ES-I3 (cell line): ENCODE results near the gene PCSK4.
A peak's percentile ranks its signal among the peaks of the same experiment; 100 is the strongest.

Source experiments
- H3K36me3 ChIP-seq: 2 replicates; pipeline ENCODE4 v1.6.1; 2013; ENCODE audit warnings: mild to moderate bottlenecking, low read length, control low read depth, moderate library complexity; ENCODE audit not compliant: insufficient read depth
- H3K4me1 ChIP-seq: 2 replicates; pipeline ENCODE4 v1.6.1; 2013; ENCODE audit warnings: mild to moderate bottlenecking, control low read depth, low read length; ENCODE audit not compliant: insufficient read depth
- H3K9ac ChIP-seq: 2 replicates; pipeline ENCODE4 v1.6.1; 2013; ENCODE audit warnings: low read depth, mild to moderate bottlenecking, low read length, moderate library complexity
- H3K9me3 ChIP-seq: 2 replicates; pipeline ENCODE4 v1.6.1; 2013; ENCODE audit warnings: mild to moderate bottlenecking, low read length, moderate library complexity; ENCODE audit not compliant: control insufficient read depth, insufficient read depth

The PCSK4 gene

DNA sequence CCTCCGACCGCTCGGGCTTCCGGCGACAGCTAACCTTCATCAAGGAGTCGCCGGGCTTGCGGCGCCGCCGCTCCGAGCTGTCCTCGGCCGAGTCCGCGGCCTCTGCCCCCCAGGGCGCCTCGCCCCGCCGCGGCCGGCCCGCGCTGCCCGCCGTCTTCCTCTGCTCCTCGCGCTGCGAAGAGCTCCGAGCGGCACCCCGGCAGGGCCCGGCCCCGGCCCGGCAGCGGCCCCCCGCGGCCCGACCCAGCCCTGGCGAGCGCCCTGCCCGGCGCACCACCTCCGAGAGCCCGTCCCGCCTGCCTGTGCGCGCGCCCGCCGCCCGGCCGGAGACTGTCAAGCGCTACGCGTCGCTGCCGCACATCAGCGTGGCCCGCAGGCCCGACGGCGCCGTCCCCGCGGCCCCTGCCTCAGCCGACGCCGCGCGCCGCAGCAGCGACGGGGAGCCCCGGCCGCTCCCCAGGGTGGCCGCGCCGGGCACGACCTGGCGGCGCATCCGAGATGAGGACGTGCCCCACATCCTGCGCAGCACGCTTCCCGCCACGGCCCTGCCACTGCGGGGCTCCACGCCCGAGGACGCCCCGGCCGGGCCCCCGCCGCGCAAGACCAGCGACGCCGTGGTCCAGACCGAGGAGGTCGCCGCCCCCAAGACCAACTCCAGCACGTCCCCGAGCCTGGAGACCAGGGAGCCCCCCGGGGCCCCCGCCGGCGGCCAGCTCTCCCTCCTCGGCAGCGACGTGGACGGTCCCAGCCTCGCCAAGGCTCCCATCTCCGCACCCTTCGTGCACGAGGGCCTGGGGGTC lies 20.7 kb downstream of the PCSK4 start:
- peak overlapping the region; percentile 46 for H3K9ac ChIP-seq

GRCh38 chr19:1468821-1469254 lies 21.3 kb downstream of the PCSK4 start:
- Histone ChIP-seq H3K9me3 (no peaks in the 10 kb centered on the region), H3K36me3 (no peaks in the 10 kb centered on the region), H3K4me1 (no peaks in the 10 kb centered on the region; the same call in 1 of the 2 replicates), H3K9ac (peak overlapping the region; percentile 15; the same call in 1 of the 2 replicates)

More for the DNA sequence above, 20.7 kb downstream of the PCSK4 start:
- Histone ChIP-seq H3K36me3 (no peaks in the 10 kb centered on the region), H3K4me1 (no peaks in the 10 kb centered on the region; the same call in 1 of the 2 replicates), H3K9me3 (no peaks in the 10 kb centered on the region)

- no peak overlapping the region for H3K9ac ChIP-seq
Measured at GRCh38 chr19:1468274-1468820, 21.8 kb downstream of the PCSK4 start.

GRCh38 chr19:1467490-1468273 lies 22.5 kb downstream of the PCSK4 start:
- H3K9ac ChIP-seq = no peak overlapping the region
- H3K4me1 ChIP-seq = no peaks in the 10 kb centered on the region; the same call in 1 of the 2 replicates
- H3K9me3 ChIP-seq = no peaks in the 10 kb centered on the region
- no peaks in the 10 kb centered on the region for H3K36me3 ChIP-seq

More at GRCh38 chr19:1468274-1468820, 21.8 kb downstream of the PCSK4 start:
- H3K36me3 ChIP-seq = no peaks in the 10 kb centered on the region
- no peaks in the 10 kb centered on the region; the same call in 1 of the 2 replicates for H3K4me1 ChIP-seq
- H3K9me3 ChIP-seq = no peaks in the 10 kb centered on the region

- Histone ChIP-seq H3K36me3 (no peaks in the 10 kb centered on the region), H3K9ac (no peak overlapping the region), H3K4me1 (no peaks in the 10 kb centered on the region; the same call in 1 of the 2 replicates), H3K9me3 (no peaks in the 10 kb centered on the region)
Measured at GRCh38 chr19:1467215-1467489, 23.0 kb downstream of the PCSK4 start.

DNA sequence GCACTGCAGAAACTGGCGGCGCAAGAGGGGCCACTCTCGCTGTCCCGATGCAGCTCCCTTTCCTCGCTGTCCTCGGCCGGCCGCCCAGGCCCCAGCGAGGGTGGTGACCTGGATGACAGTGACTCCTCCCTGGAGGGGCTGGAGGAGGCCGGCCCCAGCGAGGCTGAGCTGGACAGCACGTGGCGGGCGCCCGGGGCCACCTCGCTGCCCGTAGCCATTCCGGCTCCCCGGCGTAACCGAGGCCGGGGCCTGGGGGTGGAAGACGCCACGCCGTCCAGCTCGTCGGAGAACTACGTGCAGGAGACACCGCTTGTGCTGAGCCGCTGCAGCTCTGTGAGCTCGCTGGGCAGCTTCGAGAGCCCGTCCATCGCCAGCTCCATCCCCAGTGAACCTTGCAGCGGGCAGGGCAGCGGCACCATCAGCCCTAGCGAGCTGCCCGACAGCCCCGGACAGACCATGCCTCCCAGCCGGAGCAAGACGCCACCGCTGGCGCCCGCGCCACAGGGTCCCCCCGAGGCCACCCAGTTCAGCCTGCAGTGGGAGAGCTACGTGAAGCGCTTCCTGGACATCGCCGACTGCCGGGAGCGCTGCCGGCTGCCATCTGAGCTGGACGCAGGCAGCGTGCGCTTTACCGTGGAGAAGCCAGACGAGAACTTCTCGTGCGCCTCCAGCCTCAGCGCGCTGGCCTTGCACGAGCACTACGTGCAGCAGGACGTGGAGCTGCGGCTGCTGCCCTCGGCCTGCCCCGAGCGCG lies 23.5 kb downstream of the PCSK4 start:
- Histone ChIP-seq H3K4me1 (no peaks in the 10 kb centered on the region; the same call in 1 of the 2 replicates), H3K9me3 (no peaks in the 10 kb centered on the region), H3K36me3 (no peaks in the 10 kb centered on the region), H3K9ac (no peak overlapping the region; the same call in 1 of the 2 replicates)

DNA sequence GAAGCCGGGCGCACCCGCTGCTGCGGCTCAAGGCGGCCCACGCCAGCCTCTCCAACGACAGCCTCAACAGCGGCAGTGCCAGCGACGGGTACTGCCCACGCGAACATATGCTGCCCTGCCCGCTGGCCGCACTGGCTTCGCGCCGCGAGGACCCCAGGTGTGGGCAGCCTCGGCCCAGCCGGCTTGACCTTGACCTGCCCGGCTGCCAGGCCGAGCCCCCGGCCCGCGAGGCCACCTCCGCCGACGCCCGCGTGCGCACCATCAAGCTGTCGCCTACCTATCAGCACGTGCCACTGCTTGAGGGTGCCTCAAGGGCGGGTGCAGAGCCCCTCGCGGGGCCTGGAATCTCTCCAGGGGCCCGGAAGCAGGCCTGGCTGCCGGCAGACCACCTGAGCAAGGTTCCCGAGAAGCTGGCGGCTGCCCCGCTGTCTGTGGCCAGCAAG lies 24.1 kb downstream of the PCSK4 start:
- Histone ChIP-seq H3K9me3 (no peaks in the 10 kb centered on the region), H3K36me3 (no peaks in the 10 kb centered on the region), H3K9ac (no peak overlapping the region), H3K4me1 (no peaks in the 10 kb centered on the region; the same call in 1 of the 2 replicates)

GRCh38 chr19:1465191-1466016 lies 24.7 kb downstream of the PCSK4 start:
- H3K4me1 ChIP-seq = no peaks in the 10 kb centered on the region; the same call in 1 of the 2 replicates
- no peaks in the 10 kb centered on the region for H3K36me3 ChIP-seq
- no peaks in the 10 kb centered on the region for H3K9me3 ChIP-seq
- no peak overlapping the region; the same call in 1 of the 2 replicates for H3K9ac ChIP-seq

- peaks cover 3% of the 10 kb centered on the region; the same call in 1 of the 2 replicates for H3K4me1 ChIP-seq
- H3K9ac ChIP-seq = no peak overlapping the region
- no peaks in the 10 kb centered on the region for H3K9me3 ChIP-seq
- H3K36me3 ChIP-seq = no peaks in the 10 kb centered on the region
Measured at GRCh38 chr19:1461862-1462261, 28.3 kb downstream of the PCSK4 start.

DNA sequence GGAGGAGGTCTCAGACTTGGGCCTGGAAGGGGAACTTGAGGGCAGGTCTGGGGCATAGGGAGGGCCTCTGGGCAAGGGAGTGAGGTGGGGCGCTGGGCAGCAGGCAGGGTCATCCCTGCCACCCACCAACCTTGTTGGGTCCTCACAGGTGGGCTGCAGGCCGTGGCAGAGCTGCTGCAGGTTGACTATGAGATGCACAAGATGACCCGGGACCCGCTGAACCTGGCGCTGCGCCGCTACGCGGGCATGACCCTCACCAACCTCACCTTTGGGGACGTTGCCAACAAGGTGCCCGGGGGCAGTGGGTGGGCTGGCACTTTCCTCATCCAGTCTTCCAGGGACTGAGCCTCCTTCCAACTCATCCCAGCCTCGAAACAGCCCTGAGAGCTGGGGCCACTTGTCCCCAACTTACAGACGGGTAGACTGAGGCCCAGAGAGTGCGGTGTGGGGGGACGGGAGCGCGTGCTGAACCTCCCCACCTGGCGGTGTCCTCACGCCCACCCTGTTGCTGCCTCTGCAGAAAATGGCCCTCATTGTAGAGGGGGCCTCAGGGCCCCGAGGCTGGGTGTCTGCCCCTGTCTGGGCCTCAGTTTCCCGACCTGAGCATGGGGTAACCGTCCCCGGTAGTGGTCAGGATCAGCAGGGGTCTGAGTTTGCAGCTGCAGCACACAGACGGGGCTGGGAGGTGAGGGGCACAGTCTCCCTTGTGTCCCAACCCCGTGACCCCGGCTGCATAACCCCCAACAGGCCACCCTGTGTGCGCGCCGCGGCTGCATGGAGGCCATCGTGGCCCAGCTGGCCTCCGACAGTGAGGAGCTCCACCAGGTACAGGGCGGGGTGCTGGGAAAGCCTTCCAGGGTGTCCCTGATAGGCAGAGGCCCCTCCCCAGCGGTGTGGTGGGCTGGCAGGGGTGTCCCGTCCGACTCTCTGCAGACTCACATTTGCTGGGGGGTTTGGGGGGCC lies 29.8 kb downstream of the PCSK4 start:
- Histone ChIP-seq H3K9me3 (no peaks in the 10 kb centered on the region), H3K4me1 (peaks cover 3% of the 10 kb centered on the region; the same call in 1 of the 2 replicates), H3K9ac (no peak overlapping the region), H3K36me3 (no peaks in the 10 kb centered on the region)

GRCh38 chr19:1459479-1459878 lies 30.7 kb downstream of the PCSK4 start:
- Histone ChIP-seq H3K9ac (no peak overlapping the region), H3K4me1 (peaks cover 3% of the 10 kb centered on the region; the same call in 1 of the 2 replicates), H3K9me3 (no peaks in the 10 kb centered on the region), H3K36me3 (no peaks in the 10 kb centered on the region)

GRCh38 chr19:1457892-1458291 lies 32.3 kb downstream of the PCSK4 start:
- Histone ChIP-seq H3K4me1 (peaks cover 3% of the 10 kb centered on the region; the same call in 1 of the 2 replicates), H3K36me3 (no peaks in the 10 kb centered on the region), H3K9ac (no peak overlapping the region), H3K9me3 (no peaks in the 10 kb centered on the region)
